A673 (cell line): Measurements from ENCODE around the gene CATSPERD. TPM values are rescaled to one million over a fixed set of nuclear protein-coding genes. Genes with fewer than 3 reads are reported as not detected.

ENCODE experiments used
- BruUV-seq: library from RNA; stranded (reverse); fragments of 400-500 nt; replicated peaks from 2 replicates; lab custom pipeline; 2021; lab: Mats Ljungman, UMichigan
- CTCF ChIA-PET: fragments of 300-600 bp; sonication (Branson Sonifier 250); formaldehyde crosslinking; loops from one replicate; lab custom pipeline; 2022; ENCODE audit warnings: antibody characterized with exemption; lab: Charles Lee
- POLR2A ChIA-PET: fragments of 300-600 bp; sonication (Branson Sonifier 250); formaldehyde crosslinking; loops from one replicate; lab custom pipeline; 2022; ENCODE audit warnings: antibody characterized with exemption; ENCODE audit not compliant: low non-redundant PET; lab: Charles Lee
- DNase-seq: peaks from one replicate; pipeline ENCODE4 v3.0.0-alpha.2; 2015; ENCODE audit warnings: low spot score
- H3K27ac ChIP-seq: fragments of 200-600 bp; sonication (generic); 2 replicates; pipeline ENCODE4 v1.5.1; 2016; ENCODE audit warnings: mixed run types, low read depth, mild to moderate bottlenecking, mixed read lengths, antibody characterized with exemption, low read length; ENCODE audit not compliant: poor library complexity, severe bottlenecking
- H3K27me3 ChIP-seq: fragments of 200-600 bp; sonication (generic); replicated peaks from 2 replicates; pipeline ENCODE4 v1.6.1; 2017; ENCODE audit warnings: mixed run types, low read depth, mild to moderate bottlenecking, mixed read lengths, antibody characterized with exemption, low read length; ENCODE audit not compliant: insufficient read depth, poor library complexity
- H3K36me3 ChIP-seq: fragments of 200-600 bp; sonication (generic); 2 replicates; pipeline ENCODE4 v1.6.1; 2016; ENCODE audit warnings: mixed run types, mild to moderate bottlenecking, mixed read lengths, antibody characterized with exemption, low read length; ENCODE audit not compliant: insufficient read depth, poor library complexity, severe bottlenecking
- H3K4me1 ChIP-seq: fragments of 200-600 bp; sonication (generic); 2 replicates; pipeline ENCODE4 v1.6.1; 2017; ENCODE audit warnings: mixed run types, mild to moderate bottlenecking, mixed read lengths, antibody characterized with exemption, low read length; ENCODE audit not compliant: insufficient read depth, poor library complexity, severe bottlenecking
- H3K4me3 ChIP-seq: fragments of 200-600 bp; sonication (generic); 2 replicates; pipeline ENCODE4 v1.5.1; 2016; ENCODE audit warnings: low read depth, mixed run types, mild to moderate bottlenecking, mixed read lengths, low read length; ENCODE audit not compliant: poor library complexity, severe bottlenecking
- H3K9me3 ChIP-seq: fragments of 200-600 bp; sonication (generic); 2 replicates; pipeline ENCODE4 v1.6.1; 2016; ENCODE audit warnings: mixed run types, low read depth, mild to moderate bottlenecking, mixed read lengths, antibody characterized with exemption, low read length; ENCODE audit not compliant: poor library complexity, severe bottlenecking
- CTCF ChIP-seq: fragments of 300-800, 200-600 bp; sonication (generic); conservative IDR thresholded peaks from 2 replicates; pipeline ENCODE4 v1.5.1; 2017; ENCODE audit warnings: low read depth, mild to moderate bottlenecking, antibody characterized with exemption, low read length, moderate library complexity, mixed read lengths
- EZH2 ChIP-seq: fragments of 200-600 bp; sonication (generic); IDR thresholded peaks from 2 replicates; pipeline ENCODE4 v1.6.1; 2017; ENCODE audit warnings: borderline replicate concordance, low read depth, mild to moderate bottlenecking, mixed read lengths, antibody characterized with exemption, low read length; ENCODE audit not compliant: poor library complexity, severe bottlenecking
- intact Hi-C: fragments of 100-400 bp; cut with micrococcal nuclease; formaldehyde crosslinking; loops from one replicate; pipeline ENCODE4 v1.10.0; 2022; ENCODE audit not compliant: unreplicated experiment
- total RNA-seq: library from RNA; stranded (reverse); gene quantifications from 2 replicates; pipeline ENCODE4 v1.2.3, GENCODE V29; 2021

Gene CATSPERD
- total RNA-seq, 1 experiment from 2014 or later, result not detected

DNA sequence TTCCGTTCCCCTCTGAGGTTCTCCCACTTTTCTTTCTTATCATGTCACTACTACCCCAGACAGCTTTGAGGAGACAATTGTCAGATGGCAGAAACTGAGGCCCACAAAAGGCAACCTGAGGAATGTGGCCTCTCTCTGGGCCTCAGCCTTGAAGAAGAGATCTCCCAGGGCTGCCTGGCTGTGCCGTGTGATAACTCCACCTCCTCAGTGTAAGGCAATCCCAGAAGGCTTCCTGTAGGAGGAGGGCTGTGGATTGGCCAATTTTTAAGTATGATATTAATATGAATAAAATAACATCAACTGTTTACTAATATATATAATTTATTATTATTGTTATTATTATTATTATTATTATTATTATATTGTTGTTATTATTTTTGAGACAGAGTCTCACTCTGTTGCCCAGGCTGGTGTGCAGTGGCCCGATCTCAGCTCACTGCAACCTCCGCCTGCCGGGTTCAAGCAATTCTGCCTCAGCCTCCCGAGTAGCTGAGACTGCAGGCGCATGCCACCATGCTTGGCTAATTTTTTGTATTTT lies 75.0 kb downstream of the CATSPERD start:
- no peaks in the 10 kb centered on the region for H3K4me1 ChIP-seq
- no peak overlapping the region for H3K4me3 ChIP-seq
- ChIA-PET POLR2A (no interaction called here), CTCF (interaction anchor here (0.6 to 1.1 kb wide), 3 partner anchors 8 to 343 kb away, joined by 5 to 7 read pairs (median 6); no protein-coding TSS in a partner anchor)
- no peaks in the 10 kb centered on the region for H3K27me3 ChIP-seq
- no peak overlapping the region for H3K27ac ChIP-seq
- H3K36me3 ChIP-seq, result no peaks in the 10 kb centered on the region
- intact Hi-C loops, result no loop called here
- DNase-seq, result no peak
- TF ChIP-seq EZH2, result no peak
- no peak for TF ChIP-seq CTCF
- H3K9me3 ChIP-seq, result no peaks in the 10 kb centered on the region
- no TSS peak for BruUV-seq

DNA sequence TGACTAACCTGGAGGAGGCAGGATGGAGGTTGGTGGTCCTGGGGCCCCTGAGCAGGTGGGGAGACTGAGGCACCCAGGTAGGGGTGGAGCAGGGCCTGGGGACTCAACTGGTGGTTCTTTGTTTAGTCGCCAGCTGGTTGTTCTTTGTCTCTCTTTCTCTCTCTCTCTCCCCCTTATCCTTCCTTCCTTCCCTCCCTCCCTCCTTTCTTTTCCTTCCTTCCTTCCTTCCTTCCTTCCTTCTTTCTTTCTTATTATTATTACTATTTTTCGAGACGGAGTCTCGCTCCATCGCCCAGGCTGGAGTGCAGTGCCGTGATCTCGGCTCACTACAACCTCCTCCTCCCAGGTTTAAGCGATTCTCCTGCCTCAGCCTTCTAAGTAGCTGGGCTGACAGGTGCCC lies 77.8 kb downstream of the CATSPERD start:
- H3K27me3 ChIP-seq, result no peaks in the 10 kb centered on the region
- no peaks in the 10 kb centered on the region for H3K9me3 ChIP-seq
- no peak for DNase-seq
- no peak overlapping the region for H3K27ac ChIP-seq
- CTCF ChIA-PET, result no interaction called here
- intact Hi-C loops, result no loop called here
- no peak overlapping the region for H3K4me3 ChIP-seq
- H3K36me3 ChIP-seq, result no peaks in the 10 kb centered on the region
- peaks cover 13% of the 10 kb centered on the region for H3K4me1 ChIP-seq
- no peak for TF ChIP-seq CTCF
- TF ChIP-seq EZH2, result no peak
- POLR2A ChIA-PET, result no interaction called here
- no TSS peak for BruUV-seq

DNA sequence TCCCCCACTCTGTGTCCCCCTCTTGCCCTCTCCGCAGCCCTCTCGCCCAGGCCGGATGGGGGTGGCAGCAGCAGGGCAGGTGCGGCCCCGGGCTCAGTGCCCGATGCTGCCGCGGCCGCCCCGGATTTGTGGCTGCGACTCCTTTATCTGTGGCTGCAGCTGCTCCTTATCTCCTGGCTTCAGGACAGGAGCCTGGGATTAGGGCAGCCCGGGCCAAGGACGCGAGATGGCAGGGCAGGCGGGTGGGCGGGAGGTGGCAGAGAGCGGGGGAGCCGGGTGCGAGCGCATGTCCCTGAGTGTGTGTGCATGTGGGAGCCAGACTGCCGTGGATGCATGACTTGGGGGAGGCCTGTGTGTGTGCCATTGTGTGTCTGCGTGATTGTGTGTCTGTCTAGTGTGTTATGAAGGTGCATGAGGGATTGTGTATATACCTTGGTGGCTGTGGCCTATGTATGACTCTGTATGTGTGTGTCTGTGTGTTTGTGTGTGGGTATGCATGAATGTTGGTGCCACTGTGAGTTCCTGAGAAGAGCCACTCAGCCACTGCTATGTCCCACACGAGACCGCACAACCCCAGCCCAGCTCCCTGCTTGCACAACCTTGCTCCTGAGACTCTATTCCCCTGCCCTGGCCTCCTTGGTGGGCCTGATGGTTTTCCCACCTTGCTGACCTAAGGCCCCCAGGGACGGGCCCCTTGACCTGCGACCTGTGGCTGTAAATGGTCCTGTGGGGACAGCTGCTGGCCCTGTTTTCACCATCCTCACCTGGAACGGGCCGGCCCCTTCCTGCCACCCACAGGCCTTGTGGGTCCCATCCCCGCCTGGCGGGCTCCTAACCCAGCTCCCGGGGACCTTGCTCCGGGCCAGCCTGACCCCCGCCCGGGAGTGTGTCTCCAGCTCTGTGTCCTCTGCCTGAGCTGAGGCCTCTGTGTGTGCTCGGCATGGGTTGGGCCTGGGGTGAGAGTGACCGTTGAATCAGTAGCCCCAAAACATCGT lies 79.1 kb downstream of the CATSPERD start:
- intact Hi-C loops, result no loop called here
- ChIA-PET POLR2A (interaction anchor here (0.6 kb wide), 1 partner anchor 11 kb away, joined by 3 read pairs; no protein-coding TSS in a partner anchor), CTCF (no interaction called here)
- H3K27me3 ChIP-seq, result no peaks in the 10 kb centered on the region
- no peaks in the 10 kb centered on the region for H3K9me3 ChIP-seq
- H3K4me1 ChIP-seq, result peaks cover 22% of the 10 kb centered on the region
- no peak overlapping the region for H3K27ac ChIP-seq
- no peaks in the 10 kb centered on the region for H3K36me3 ChIP-seq
- BruUV-seq, result no TSS peak
- TF ChIP-seq EZH2 (no peak), CTCF (no peak)
- no peak overlapping the region for H3K4me3 ChIP-seq
- no peak for DNase-seq
